ENCODE measurements around the gene BPHL.
"Not testable (repeated sequence)": the region's sequence is repeated elsewhere in the genome, so short reads cannot be mapped to it uniquely, and the experiment has no call there.

Gene BPHL

GRCh38 chr6:3179945-3180344 is 61.4 kb downstream of the BPHL start:
- DNase-seq (ENCODE audit: low spot score): not testable (repeated sequence)

GRCh38 chr6:3181105-3181504 is 62.6 kb downstream of the BPHL start:
- DNase-seq (ENCODE audit: low spot score): no peak

- DNase-seq (ENCODE audit: low spot score): no peak
Observed at GRCh38 chr6:3183066-3183465, 64.6 kb downstream of the BPHL start.

GRCh38 chr6:3186974-3187382 is 68.5 kb downstream of the BPHL start:
- no peak for DNase-seq (ENCODE audit: low spot score)

GRCh38 chr6:3188262-3188661 is 69.8 kb downstream of the BPHL start:
- DNase-seq (ENCODE audit: low spot score): no peak

- DNase-seq (ENCODE audit: low spot score): not testable (repeated sequence)
Observed at GRCh38 chr6:3189192-3189591, 70.7 kb downstream of the BPHL start.

- no peak for DNase-seq (ENCODE audit: low spot score)
Observed at GRCh38 chr6:3190056-3190455, 71.5 kb downstream of the BPHL start.

- DNase-seq (ENCODE audit: low spot score): no peak
Observed at GRCh38 chr6:3190779-3191178, 72.3 kb downstream of the BPHL start.

- DNase-seq (ENCODE audit: low spot score): no peak
Observed at GRCh38 chr6:3193102-3193849, 74.8 kb downstream of the BPHL start.

GRCh38 chr6:3194535-3195419 is 76.3 kb downstream of the BPHL start:
- no peak for DNase-seq (ENCODE audit: low spot score)

- DNase-seq (ENCODE audit: low spot score): no peak
Observed at GRCh38 chr6:3195420-3195694, 76.8 kb downstream of the BPHL start.

- peak; percentile 51 for DNase-seq (ENCODE audit: low spot score)
Observed at GRCh38 chr6:3195695-3196497, 77.4 kb downstream of the BPHL start.

GRCh38 chr6:3196770-3197169 is 78.3 kb downstream of the BPHL start:
- DNase-seq (ENCODE audit: low spot score): no peak

GRCh38 chr6:3197734-3198133 is 79.2 kb downstream of the BPHL start:
- DNase-seq (ENCODE audit: low spot score): not testable (repeated sequence)

GRCh38 chr6:3199382-3199781 is 80.9 kb downstream of the BPHL start:
- no peak for DNase-seq (ENCODE audit: low spot score)

- no peak for DNase-seq (ENCODE audit: low spot score)
Observed at GRCh38 chr6:3200682-3201081, 82.2 kb downstream of the BPHL start.

- DNase-seq (ENCODE audit: low spot score): no peak
Observed at GRCh38 chr6:3201388-3201787, 82.9 kb downstream of the BPHL start.

Data from AG20443 (cell line).